ENCODE measurements around the gene EHD3.
A peak's percentile ranks its signal among the peaks of the same experiment; 100 is the strongest.

- TF ChIP-seq CTCF (IDR thresholded peaks at IDR 0.05): peak in 5 of 6 experiments; percentile 14 to 52 (median 47)
- TF ChIP-seq POLR2A (IDR thresholded peaks at IDR 0.05): no peak
These were observed at the start of gene EHD3 for GRCh38 chr2:31233741-31234682.

Measured in Peyer's patch (tissue), 4 donors.